ENCODE data around the gene GAD1.

GAD1 gene

GRCh38 chr2:170895023-170895757 is 78.5 kb downstream of the GAD1 start:
- DNase-seq (ENCODE audit: low spot score) = no peak

DNA sequence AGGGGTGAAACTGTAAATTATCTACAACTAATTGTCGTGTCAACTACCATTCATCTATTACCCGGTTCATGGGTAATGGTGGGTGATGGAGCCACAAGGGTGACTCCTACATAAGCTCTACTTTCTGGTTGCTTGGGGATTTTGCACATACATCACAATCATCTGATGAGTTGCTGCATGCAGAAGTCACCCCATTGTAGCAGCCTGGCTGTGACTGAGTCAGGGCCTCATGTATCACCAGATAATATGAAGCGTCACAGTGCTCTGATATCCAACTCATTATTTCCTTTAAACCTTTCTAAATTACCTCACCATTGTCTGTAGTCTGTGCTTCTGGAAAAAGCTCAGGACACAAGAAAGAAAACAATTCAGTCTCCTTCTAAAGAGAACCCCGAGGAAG is 79.9 kb downstream of the GAD1 start:
- DNase-seq (ENCODE audit: low spot score) = no peak

- DNase-seq (ENCODE audit: low spot score) = no peak
Observed at GRCh38 chr2:170897108-170897507, 80.4 kb downstream of the GAD1 start.

DNA sequence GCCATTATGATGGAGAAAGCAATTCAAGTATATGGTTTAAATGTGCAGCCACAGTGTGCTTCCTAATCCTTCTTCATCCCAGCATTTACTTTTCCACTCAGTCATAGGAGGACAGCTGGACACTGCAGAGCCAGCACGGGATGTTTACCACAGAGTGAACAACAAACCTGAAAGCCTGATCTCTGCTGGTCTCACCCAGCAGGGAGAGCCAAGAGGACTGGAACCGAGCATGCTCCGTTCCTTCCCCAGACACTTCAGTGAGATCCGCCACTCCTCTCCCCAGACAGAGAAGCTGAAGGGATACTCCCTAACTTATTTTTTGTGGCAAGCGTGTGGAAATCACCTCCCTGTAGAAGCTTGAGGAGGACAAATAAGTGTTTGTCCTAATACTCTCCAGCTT is 89.2 kb downstream of the GAD1 start:
- DNase-seq (ENCODE audit: low spot score) = no peak

All from NAMALWA (cell line).